ENCODE results near the gene TMEM8B. TPM values are rescaled to one million over a fixed set of nuclear protein-coding genes. Genes with fewer than 3 reads are reported as not detected.

The TMEM8B gene
- total RNA-seq, 4 donors from 2014 or later, result 7.8 to 21.3 (median 9.6) TPM

- Histone ChIP-seq H3K9me3 (no peaks in the 10 kb centered on the region), H3K4me1 (no peaks in the 10 kb centered on the region), H3K27ac (no peak overlapping the region), H3K36me3 (no peaks in the 10 kb centered on the region), H3K27me3 (no peaks in the 10 kb centered on the region), H3K4me3 (no peak overlapping the region)
- intact Hi-C loops (cut with DNase I; ENCODE audit: low total_unique reads), result no loop called here
- in situ Hi-C loops (cut with MboI; ENCODE audit: low pct_ligation_motif_present in 1 of 4, low pct_unique_long_range_greater_than_20kb in 1 of 4, low sequenced_read_pairs in 3 of 4), result no loop called here
- WGBS, 2 donors (ENCODE audit: low coverage in 1 of 2), result 60 to 86% methylated on average over 1 to 22 of the region's 25 CpGs
- TF ChIP-seq POLR2A (IDR thresholded peaks at IDR 0.05), result no peak
- no peak for TF ChIP-seq POLR2AphosphoS5 (IDR thresholded peaks at IDR 0.05)
- TF ChIP-seq, protein P1, sequence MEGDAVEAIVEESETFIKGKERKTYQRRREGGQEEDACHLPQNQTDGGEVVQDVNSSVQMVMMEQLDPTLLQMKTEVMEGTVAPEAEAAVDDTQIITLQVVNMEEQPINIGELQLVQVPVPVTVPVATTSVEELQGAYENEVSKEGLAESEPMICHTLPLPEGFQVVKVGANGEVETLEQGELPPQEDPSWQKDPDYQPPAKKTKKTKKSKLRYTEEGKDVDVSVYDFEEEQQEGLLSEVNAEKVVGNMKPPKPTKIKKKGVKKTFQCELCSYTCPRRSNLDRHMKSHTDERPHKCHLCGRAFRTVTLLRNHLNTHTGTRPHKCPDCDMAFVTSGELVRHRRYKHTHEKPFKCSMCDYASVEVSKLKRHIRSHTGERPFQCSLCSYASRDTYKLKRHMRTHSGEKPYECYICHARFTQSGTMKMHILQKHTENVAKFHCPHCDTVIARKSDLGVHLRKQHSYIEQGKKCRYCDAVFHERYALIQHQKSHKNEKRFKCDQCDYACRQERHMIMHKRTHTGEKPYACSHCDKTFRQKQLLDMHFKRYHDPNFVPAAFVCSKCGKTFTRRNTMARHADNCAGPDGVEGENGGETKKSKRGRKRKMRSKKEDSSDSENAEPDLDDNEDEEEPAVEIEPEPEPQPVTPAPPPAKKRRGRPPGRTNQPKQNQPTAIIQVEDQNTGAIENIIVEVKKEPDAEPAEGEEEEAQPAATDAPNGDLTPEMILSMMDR (IDR thresholded peaks at IDR 0.05), result no peak
- TF ChIP-seq EP300 (IDR thresholded peaks at IDR 0.05; ENCODE audit: low read depth), result no peak
- no peak for DNase-seq
These were observed 24.1 kb downstream of the TMEM8B start for GRCh38 chr9:35852876-35853865.

- no peaks in the 10 kb centered on the region for H3K4me1 ChIP-seq
- TF ChIP-seq POLR2A (IDR thresholded peaks at IDR 0.05), result no peak
- TF ChIP-seq, protein P1 (IDR thresholded peaks at IDR 0.05), result no peak
- no peak for TF ChIP-seq POLR2AphosphoS5 (IDR thresholded peaks at IDR 0.05)
- no peak for TF ChIP-seq EP300 (IDR thresholded peaks at IDR 0.05; ENCODE audit: low read depth)
- H3K9me3 ChIP-seq, result no peaks in the 10 kb centered on the region
- no peak for DNase-seq
- H3K27me3 ChIP-seq, result no peaks in the 10 kb centered on the region
- in situ Hi-C loops (cut with MboI; ENCODE audit: low pct_ligation_motif_present in 1 of 4, low pct_unique_long_range_greater_than_20kb in 1 of 4, low sequenced_read_pairs in 3 of 4) (no loop called here), intact Hi-C loops (cut with DNase I; ENCODE audit: low total_unique reads) (no loop called here)
- H3K4me3 ChIP-seq, result no peak overlapping the region
- no peak overlapping the region for H3K27ac ChIP-seq
- H3K36me3 ChIP-seq, result no peaks in the 10 kb centered on the region
- WGBS, 2 donors (ENCODE audit: low coverage in 1 of 2), result 75 to 83% methylated on average over 2 to 7 of the region's 7 CpGs
These were observed 25.2 kb downstream of the TMEM8B start for GRCh38 chr9:35854091-35854762.

- Histone ChIP-seq H3K27ac (no peak overlapping the region), H3K9me3 (no peaks in the 10 kb centered on the region), H3K27me3 (peaks cover 6% of the 10 kb centered on the region), H3K4me1 (no peaks in the 10 kb centered on the region), H3K4me3 (no peak overlapping the region), H3K36me3 (no peaks in the 10 kb centered on the region)
- TF ChIP-seq EP300 (IDR thresholded peaks at IDR 0.05; ENCODE audit: low read depth) (no peak), POLR2A (IDR thresholded peaks at IDR 0.05) (no peak), POLR2AphosphoS5 (IDR thresholded peaks at IDR 0.05) (no peak)
- TF ChIP-seq, protein P1 (IDR thresholded peaks at IDR 0.05), result no peak
- intact Hi-C loops (cut with DNase I; ENCODE audit: low total_unique reads) (no loop called here), in situ Hi-C loops (cut with MboI; ENCODE audit: low pct_ligation_motif_present in 1 of 4, low pct_unique_long_range_greater_than_20kb in 1 of 4, low sequenced_read_pairs in 3 of 4) (no loop called here)
- WGBS, 2 donors (ENCODE audit: low coverage in 1 of 2), result 75 to 84% methylated on average over 3 of the region's 3 CpGs
- DNase-seq, result no peak
These were observed 27.2 kb downstream of the TMEM8B start for GRCh38 chr9:35856206-35856605.

GRCh38 chr9:35856882-35857281, 27.9 kb downstream of the TMEM8B start:
- Histone ChIP-seq H3K27me3 (peaks cover 11% of the 10 kb centered on the region), H3K4me3 (no peak overlapping the region), H3K36me3 (no peaks in the 10 kb centered on the region), H3K4me1 (no peaks in the 10 kb centered on the region), H3K27ac (no peak overlapping the region), H3K9me3 (no peaks in the 10 kb centered on the region)
- in situ Hi-C loops (cut with MboI; ENCODE audit: low pct_ligation_motif_present in 1 of 4, low pct_unique_long_range_greater_than_20kb in 1 of 4, low sequenced_read_pairs in 3 of 4), result no loop called here
- 83% methylated on average over 5 of the region's 5 CpGs; no CpG with 5 or more reads in 1 of the 2 donors for WGBS, 2 donors (ENCODE audit: low coverage in 1 of 2)
- DNase-seq, result no peak
- intact Hi-C loops (cut with DNase I; ENCODE audit: low total_unique reads), result no loop called here
- no peak for TF ChIP-seq POLR2A (IDR thresholded peaks at IDR 0.05)
- TF ChIP-seq EP300 (IDR thresholded peaks at IDR 0.05; ENCODE audit: low read depth), result no peak
- TF ChIP-seq, protein P1 (IDR thresholded peaks at IDR 0.05), result no peak
- no peak for TF ChIP-seq POLR2AphosphoS5 (IDR thresholded peaks at IDR 0.05)

Measured in transverse colon (tissue), 4 donors.